ENCODE results near the gene TANC1.

GRCh38 chr2:159075727-159076126, 107.3 kb downstream of the TANC1 start:
- TF ChIP-seq CTCF (conservative IDR thresholded peaks at IDR 0.05; ENCODE audit: low read length) (no peak), EZH2phosphoT487 (IDR thresholded peaks at IDR 0.05; ENCODE audit: borderline replicate concordance) (no peak)
